Gastrocnemius medialis (tissue), 4 donors: ENCODE measurements around the gene KRTAP3-1.

Experiments
- CTCF ChIP-seq, 5 experiments: fragments of 450-650 bp in 3 of 5; fragments of 200-600 bp in 2 of 5; sonication (generic) in 2 of 5; IDR thresholded peaks in 4 of 5; conservative IDR thresholded peaks in 1 of 5; 1 replicate in 4 of 5; 2 replicates in 1 of 5; pipeline ENCODE4 v1.5.1; 2016 to 2019; ENCODE audit warnings: antibody characterized with exemption in 5 of 5, mild to moderate bottlenecking in 3 of 5, moderate library complexity in 3 of 5
- POLR2A ChIP-seq, 2 donors: fragments of 450-650 bp; IDR thresholded peaks; one replicate each; pipeline ENCODE4 v1.6.1; 2017; ENCODE audit warnings: antibody characterized with exemption in 2 of 2, mild to moderate bottlenecking in 2 of 2, moderate library complexity in 2 of 2

DNA sequence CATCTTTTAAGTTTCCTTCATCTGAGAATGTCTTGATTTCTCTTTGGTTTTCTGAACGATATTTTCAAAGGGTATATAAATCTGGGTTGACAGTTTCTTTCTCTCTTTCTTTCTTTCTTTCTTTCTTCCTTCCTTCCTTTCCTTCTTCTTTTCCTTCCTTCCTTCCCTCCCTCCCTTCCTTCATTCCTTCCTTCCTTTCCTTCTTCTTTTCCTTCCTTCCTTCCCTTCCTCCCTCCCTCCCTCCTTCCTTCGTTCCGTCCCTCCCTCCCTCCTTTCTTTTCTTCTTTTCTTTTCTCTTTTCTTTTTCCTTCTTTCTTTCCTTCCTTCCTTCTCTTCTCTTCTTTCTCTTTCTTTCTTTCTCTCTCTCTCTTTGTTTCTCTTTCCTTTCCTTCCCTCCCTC is 34.6 kb downstream of the KRTAP3-1 start:
- TF ChIP-seq CTCF (IDR thresholded peaks at IDR 0.05 in 4 of 5, conservative IDR thresholded peaks at IDR 0.05 in 1 of 5): no peak
- no peak for TF ChIP-seq POLR2A (IDR thresholded peaks at IDR 0.05)
